ENCODE results near the gene ZNF674.
"Not testable (repeated sequence)": the region's sequence is repeated elsewhere in the genome, so short reads cannot be mapped to it uniquely, and the experiment has no call there.

ZNF674 gene

GRCh38 chrX:46461660-46462191 is 83.5 kb downstream of the ZNF674 start:
- no peak for DNase-seq

DNA sequence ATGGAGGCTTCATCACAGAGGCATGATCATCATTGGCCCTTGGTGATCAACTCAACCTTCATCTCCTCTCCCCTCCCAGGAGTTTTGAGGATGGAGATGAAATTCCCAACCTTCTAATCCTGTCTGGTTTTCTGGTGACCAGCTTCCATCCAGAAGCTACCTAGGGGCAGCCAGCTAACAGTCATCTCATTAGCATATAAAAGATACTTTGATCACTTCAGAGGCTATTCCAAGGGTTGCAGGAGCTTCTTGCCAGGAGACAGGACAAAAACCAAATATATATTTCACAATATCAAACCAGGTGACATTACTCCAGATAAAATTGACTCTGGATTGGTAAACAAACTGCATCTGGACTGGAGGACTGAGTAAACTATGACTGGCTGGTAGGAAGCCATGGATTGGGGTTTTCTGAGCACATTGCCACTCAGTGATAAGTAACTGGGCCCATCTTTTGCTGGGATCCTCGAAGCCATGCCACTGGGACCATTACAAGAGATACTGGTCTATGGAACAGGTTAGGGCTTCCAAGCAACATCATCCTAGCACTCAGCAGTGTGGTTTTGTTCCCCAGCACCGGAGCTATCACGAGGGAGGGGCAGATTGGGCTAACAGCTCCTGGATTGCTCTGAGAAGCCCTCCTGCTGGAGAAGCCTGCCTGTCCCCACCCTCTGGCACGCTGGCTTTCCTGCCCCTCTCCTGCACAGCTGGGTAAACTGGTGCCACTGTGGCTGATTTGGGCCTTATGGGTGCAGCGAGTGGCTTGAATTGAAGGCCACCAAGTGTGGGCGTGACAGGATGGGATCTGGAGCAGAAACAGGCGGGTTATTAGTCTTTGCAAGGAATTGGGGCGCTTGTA is 84.2 kb downstream of the ZNF674 start:
- DNase-seq = not testable (repeated sequence)

DNA sequence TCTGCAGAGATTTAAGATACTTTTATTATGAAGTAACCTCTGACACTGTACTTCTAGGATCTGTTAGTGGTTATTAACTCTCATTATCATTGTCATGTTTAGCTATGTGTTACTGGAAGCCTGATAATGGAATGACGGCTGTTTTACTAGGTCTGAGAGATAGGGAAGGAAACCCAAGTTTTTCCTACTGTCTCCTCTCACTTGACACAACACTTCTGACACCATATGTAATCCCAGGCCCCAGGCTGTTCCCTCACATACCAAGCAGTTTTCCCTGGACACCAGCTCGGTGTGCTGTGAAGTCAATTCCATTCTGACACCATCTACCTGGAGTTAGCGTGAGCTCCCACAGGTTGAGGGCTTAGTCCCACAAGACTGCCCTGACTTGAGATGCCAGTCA is 85.6 kb downstream of the ZNF674 start:
- no peak for DNase-seq

DNA sequence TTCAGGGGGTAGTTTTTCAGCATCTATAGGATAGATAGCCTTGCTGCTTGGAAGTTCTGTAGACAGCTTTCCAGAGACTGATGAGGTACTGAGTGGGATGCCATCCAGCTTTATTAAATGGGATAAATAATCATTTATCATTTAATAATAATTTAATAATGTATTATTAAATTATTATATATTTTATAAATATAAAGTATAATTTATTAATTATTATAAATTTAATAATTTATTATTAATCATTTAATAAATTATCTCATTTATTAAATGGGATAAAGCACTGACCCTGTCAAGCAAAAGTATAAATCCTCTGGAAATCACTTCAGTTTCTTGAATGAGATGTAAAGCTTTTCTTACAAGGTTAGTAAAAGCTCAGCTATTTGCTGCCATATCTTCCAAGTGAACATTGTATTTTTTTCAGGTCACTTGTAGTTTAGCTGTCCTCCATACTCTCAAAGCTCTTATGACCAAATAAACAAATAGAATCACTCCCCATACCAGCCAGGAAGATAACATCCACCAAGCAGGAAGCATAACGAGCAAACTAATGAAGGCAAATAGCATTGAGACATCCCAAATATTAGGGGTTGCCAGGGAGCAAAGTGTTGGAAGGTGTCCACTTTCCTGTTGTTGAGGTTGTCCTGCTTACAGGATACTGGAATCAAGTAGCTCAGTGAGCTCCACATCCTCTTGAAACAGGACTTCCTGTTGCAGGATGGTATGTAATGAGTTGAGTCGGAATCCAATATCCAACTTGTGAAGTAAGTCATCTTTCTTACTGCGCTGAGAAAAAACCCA is 88.9 kb downstream of the ZNF674 start:
- DNase-seq = no peak

All from effector CD4-positive, alpha-beta T cell (primary cell).